HepG2 (cell line): Measurements from ENCODE around the gene MACROD2. TPM values are rescaled to one million over a fixed set of nuclear protein-coding genes. Genes with fewer than 3 reads are reported as not detected.

Experiments used
- AGO1 ChIP-seq: fragments of 200-400 bp; formaldehyde crosslinking; IDR thresholded peaks from 2 replicates; pipeline ENCODE4 v1.6.1; 2017; ENCODE audit warnings: mild to moderate bottlenecking, low read depth, low read length, moderate library complexity; ENCODE audit not compliant: poor library complexity, severe bottlenecking
- FOXM1 ChIP-seq: sonication (generic); formaldehyde crosslinking; IDR thresholded peaks from 2 replicates; pipeline ENCODE4 v1.5.0; 2020; ENCODE audit warnings: missing genetic modification reagents
- JUNB ChIP-seq: sonication (generic); formaldehyde crosslinking; IDR thresholded peaks from 2 replicates; pipeline ENCODE4 v1.8.0; 2022; ENCODE audit warnings: missing genetic modification reagents, mild to moderate bottlenecking, borderline replicate concordance
- NCOA1 ChIP-seq: sonication (generic); formaldehyde crosslinking; IDR thresholded peaks from 2 replicates; pipeline ENCODE4 v1.9.0; 2021; ENCODE audit warnings: missing genetic modification reagents
- NFATC3 ChIP-seq: sonication (generic); formaldehyde crosslinking; IDR thresholded peaks from 2 replicates; pipeline ENCODE4 v1.5.1; 2020; ENCODE audit warnings: mild to moderate bottlenecking, missing genetic modification reagents
- PRMT3 ChIP-seq: sonication (generic); formaldehyde crosslinking; IDR thresholded peaks from 2 replicates; pipeline ENCODE4 v1.8.1; 2022; ENCODE audit warnings: low read depth, mild to moderate bottlenecking, moderate library complexity, missing genetic modification reagents, borderline replicate concordance
- RAD21 ChIP-seq: fragments of 450-650 bp; formaldehyde crosslinking; IDR thresholded peaks from 2 replicates; pipeline ENCODE4 v1.5.0; 2020; ENCODE audit warnings: mild to moderate bottlenecking
- RFX3 ChIP-seq: IDR thresholded peaks from 2 replicates; pipeline ENCODE4 v1.6.1; 2016; ENCODE audit warnings: missing biosample characterization, missing genetic modification reagents
- SMAD3 ChIP-seq: sonication (generic); formaldehyde crosslinking; IDR thresholded peaks from 2 replicates; pipeline ENCODE4 v1.4.0; 2020; ENCODE audit warnings: missing genetic modification reagents
- ZFP37 ChIP-seq: sonication (generic); formaldehyde crosslinking; IDR thresholded peaks from 2 replicates; pipeline ENCODE4 v1.4.0; 2020; ENCODE audit warnings: missing genetic modification reagents, borderline replicate concordance
- ZNF496 ChIP-seq: sonication (generic); formaldehyde crosslinking; IDR thresholded peaks from 2 replicates; pipeline ENCODE4 v1.8.1; 2023; ENCODE audit warnings: mild to moderate bottlenecking, moderate library complexity, missing genetic modification reagents; ENCODE audit not compliant: insufficient replicate concordance
- ZNF510 ChIP-seq: sonication (generic); formaldehyde crosslinking; IDR thresholded peaks from 2 replicates; pipeline ENCODE4 v1.4.0; 2020; ENCODE audit warnings: low read depth, mild to moderate bottlenecking, missing genetic modification reagents
- ZNF556 ChIP-seq: sonication (generic); formaldehyde crosslinking; IDR thresholded peaks from 2 replicates; pipeline ENCODE4 v1.4.0; 2020; ENCODE audit warnings: mild to moderate bottlenecking, missing genetic modification reagents, borderline replicate concordance
- ZNF557 ChIP-seq: sonication (generic); formaldehyde crosslinking; IDR thresholded peaks from 2 replicates; pipeline ENCODE4 v1.4.0; 2020; ENCODE audit warnings: missing genetic modification reagents
- ZNF569 ChIP-seq: sonication (generic); formaldehyde crosslinking; IDR thresholded peaks from 2 replicates; pipeline ENCODE4 v1.5.0; 2020; ENCODE audit warnings: mild to moderate bottlenecking, missing genetic modification reagents, moderate library complexity, borderline replicate concordance
- polyA plus RNA-seq, 8 experiments: library from polyadenylated mRNA; depleted of rRNA in 3 of 8; stranded (reverse) in 7 of 8; unstranded in 1 of 8; fragments of >200 nt; fragmentation: Illumina TruSeq in 4 of 8; extraction: Trizol in 4 of 8; gene quantifications; 2 replicates each; pipeline versions ENCODE4 v1.2.1 to v1.2.3, GENCODE V29; 2011 to 2016; ENCODE audit warnings: low read depth in 4 of 8, missing spikeins in 1 of 8, mixed read lengths in 1 of 8; ENCODE audit not compliant: insufficient read depth in 1 of 8
- total RNA-seq, 5 experiments: library from RNA; depleted of rRNA; stranded (reverse); fragments of >200 nt; fragmentation: Illumina TruSeq; extraction: Trizol; gene quantifications; 2 replicates each; pipeline ENCODE4 v1.2.3, GENCODE V29; 2016; ENCODE audit warnings: low read depth in 1 of 5
- TF ChIP-seq, protein P1 (sequence below): sonication (generic); formaldehyde crosslinking; IDR thresholded peaks from 2 replicates; pipeline ENCODE4 v1.5.1; 2020; ENCODE audit warnings: missing genetic modification reagents, mild to moderate bottlenecking, borderline replicate concordance
- TF ChIP-seq, protein P2 (sequence below): sonication (generic); formaldehyde crosslinking; IDR thresholded peaks from 2 replicates; pipeline ENCODE4 v1.4.0; 2020; ENCODE audit warnings: mild to moderate bottlenecking, low read depth, missing genetic modification reagents
- TF ChIP-seq, protein P3 (sequence below): sonication (generic); formaldehyde crosslinking; IDR thresholded peaks from 2 replicates; pipeline ENCODE4 v1.5.1; 2020; ENCODE audit warnings: missing genetic modification reagents, mild to moderate bottlenecking, borderline replicate concordance
- TF ChIP-seq, protein P4 (sequence below): sonication (generic); formaldehyde crosslinking; IDR thresholded peaks from 2 replicates; pipeline ENCODE4 v1.4.0; 2020; ENCODE audit warnings: missing genetic modification reagents

The MACROD2 gene
- total and polyA plus RNA-seq, 2 of the 13 experiments (the other 11 are each of a cell fraction or from before 2014, with no cell fraction given): 0.13 to 0.51 TPM

DNA sequence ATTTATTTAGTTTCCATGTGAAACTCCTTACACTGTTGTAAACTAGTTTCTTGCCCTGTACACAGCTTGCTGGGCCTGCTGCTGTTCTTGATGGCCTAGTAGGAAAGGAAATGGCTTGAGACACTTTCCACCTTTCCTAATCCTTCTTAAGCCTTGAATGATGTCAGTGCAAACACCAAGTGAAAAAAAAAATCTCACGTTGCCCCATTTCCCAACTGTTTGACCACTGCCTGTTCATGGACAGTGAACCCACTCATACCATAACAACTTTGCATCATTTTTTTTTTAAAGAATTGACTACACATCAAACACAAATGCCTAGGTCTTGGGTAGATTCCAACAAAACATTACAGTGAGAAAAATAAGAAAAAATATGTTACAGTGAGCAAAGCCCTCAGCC, 995.7 kb downstream of the MACROD2 start (continued):
- TF ChIP-seq, protein P1, sequence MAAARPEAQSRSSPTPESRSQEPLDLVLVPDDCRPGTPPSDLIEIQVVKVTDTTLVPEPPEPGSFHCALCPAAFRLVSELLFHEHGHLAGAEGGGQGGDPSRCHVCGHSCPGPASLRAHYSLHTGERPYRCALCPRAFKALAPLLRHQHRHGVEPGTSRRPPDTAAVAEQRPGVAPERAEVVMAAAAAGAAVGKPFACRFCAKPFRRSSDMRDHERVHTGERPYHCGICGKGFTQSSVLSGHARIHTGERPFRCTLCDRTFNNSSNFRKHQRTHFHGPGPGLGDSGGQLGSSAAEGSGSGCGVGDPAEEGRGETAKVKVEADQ: 0 out of 2 replicates have a peak, but pooled peaks have one; percentile 16
- TF ChIP-seq NFATC3 (CRISPR knock-in tag) (no peak), FOXM1 (CRISPR knock-in tag) (no peak), RFX3 (CRISPR knock-in tag) (0 out of 2 replicates have a peak, but pooled peaks have one; percentile 22), ZNF496 (CRISPR knock-in tag) (no peak), ZNF557 (CRISPR knock-in tag) (no peak), ZNF569 (CRISPR knock-in tag) (no peak), ZNF510 (CRISPR knock-in tag) (no peak), ZNF556 (CRISPR knock-in tag) (no peak), AGO1 (no peak), NCOA1 (CRISPR knock-in tag) (no peak), ZFP37 (CRISPR knock-in tag) (no peak), RAD21 (CRISPR knock-in tag) (no peak), JUNB (no peak), PRMT3 (CRISPR knock-in tag) (no peak), SMAD3 (CRISPR knock-in tag) (peak; percentile 77)
- TF ChIP-seq, protein P2, sequence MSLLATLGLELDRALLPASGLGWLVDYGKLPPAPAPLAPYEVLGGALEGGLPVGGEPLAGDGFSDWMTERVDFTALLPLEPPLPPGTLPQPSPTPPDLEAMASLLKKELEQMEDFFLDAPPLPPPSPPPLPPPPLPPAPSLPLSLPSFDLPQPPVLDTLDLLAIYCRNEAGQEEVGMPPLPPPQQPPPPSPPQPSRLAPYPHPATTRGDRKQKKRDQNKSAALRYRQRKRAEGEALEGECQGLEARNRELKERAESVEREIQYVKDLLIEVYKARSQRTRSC (CRISPR knock-in tag): no peak
- TF ChIP-seq, protein P3, sequence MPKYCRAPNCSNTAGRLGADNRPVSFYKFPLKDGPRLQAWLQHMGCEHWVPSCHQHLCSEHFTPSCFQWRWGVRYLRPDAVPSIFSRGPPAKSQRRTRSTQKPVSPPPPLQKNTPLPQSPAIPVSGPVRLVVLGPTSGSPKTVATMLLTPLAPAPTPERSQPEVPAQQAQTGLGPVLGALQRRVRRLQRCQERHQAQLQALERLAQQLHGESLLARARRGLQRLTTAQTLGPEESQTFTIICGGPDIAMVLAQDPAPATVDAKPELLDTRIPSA (CRISPR knock-in tag): no peak
- TF ChIP-seq, protein P4, sequence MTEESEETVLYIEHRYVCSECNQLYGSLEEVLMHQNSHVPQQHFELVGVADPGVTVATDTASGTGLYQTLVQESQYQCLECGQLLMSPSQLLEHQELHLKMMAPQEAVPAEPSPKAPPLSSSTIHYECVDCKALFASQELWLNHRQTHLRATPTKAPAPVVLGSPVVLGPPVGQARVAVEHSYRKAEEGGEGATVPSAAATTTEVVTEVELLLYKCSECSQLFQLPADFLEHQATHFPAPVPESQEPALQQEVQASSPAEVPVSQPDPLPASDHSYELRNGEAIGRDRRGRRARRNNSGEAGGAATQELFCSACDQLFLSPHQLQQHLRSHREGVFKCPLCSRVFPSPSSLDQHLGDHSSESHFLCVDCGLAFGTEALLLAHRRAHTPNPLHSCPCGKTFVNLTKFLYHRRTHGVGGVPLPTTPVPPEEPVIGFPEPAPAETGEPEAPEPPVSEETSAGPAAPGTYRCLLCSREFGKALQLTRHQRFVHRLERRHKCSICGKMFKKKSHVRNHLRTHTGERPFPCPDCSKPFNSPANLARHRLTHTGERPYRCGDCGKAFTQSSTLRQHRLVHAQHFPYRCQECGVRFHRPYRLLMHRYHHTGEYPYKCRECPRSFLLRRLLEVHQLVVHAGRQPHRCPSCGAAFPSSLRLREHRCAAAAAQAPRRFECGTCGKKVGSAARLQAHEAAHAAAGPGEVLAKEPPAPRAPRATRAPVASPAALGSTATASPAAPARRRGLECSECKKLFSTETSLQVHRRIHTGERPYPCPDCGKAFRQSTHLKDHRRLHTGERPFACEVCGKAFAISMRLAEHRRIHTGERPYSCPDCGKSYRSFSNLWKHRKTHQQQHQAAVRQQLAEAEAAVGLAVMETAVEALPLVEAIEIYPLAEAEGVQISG (CRISPR knock-in tag): peak; percentile 37; the same call in 1 of the 2 replicates
